HL-60/S4 treated with retinoic acid at 250 ng/mL for 4 days and 3 days (cell line): ENCODE measurements around the gene PCSK7.

ENCODE experiments used
- in situ Hi-C: fragments of 300-500 bp; cut with MboI; formaldehyde crosslinking; loops from 2 replicates; pipeline ENCODE4 v1.7.0; 2022; ENCODE audit warnings: low sequenced_read_pairs

Gene PCSK7

DNA sequence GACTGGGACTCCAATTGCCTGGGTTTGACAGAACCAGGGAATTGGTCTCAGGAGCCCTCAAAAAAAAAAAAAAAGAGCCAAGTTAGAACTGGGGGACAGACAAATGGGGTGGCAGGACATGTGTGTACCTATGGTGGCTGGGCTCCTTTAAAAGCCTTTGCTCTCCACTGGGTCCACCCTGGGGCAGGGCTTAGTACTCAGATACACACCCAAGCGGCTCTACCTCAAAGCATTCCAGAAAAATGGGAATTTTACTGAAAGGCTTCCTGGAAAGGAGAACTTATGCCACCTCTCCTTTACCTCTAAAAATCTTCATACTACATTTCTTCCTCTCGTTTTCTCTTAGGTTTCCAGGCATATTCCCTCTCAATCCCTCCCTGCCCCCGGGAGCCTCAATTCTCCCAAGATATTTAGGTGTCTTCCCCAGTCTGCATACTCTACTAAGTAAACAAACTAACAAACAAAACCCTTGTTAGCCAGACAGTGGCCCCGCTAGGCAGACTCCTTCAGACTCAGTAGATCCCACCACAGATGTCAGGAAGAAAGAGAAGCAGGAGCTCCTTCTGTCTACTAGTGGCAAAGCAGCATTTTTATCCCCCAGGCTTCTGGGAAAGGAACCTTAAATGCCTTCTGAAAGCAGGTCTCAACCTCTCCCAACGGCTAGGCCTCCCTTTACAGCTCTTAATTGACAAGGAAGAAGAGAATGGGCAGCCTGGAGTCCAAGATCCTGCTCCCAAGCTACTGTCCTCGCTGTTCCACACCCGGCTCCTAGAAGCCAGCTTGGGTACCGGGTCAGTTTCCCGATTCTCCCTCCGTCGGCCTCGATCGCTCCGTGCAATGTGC, 653 bp downstream of the PCSK7 start:
- in situ Hi-C loops: no loop called here

GRCh38 chr11:117230286-117230961, 1.4 kb downstream of the PCSK7 start:
- in situ Hi-C loops: no loop called here

DNA sequence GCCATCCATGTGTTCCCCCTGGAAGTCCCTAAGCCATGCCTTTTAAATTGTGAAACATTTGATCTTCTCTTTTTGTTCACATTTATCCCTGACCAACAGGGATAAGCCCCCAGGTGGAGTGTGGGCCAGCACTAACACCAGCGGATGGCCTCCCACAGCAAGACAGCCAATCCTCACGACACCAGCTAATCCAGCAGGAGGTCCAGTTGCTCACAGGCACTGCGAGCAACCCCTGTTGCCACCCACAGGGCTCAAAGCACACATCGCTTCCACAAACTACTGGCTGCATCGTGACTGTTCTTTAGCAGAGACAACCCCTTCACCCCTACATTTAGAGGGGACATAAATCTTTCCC, 2.0 kb downstream of the PCSK7 start:
- in situ Hi-C loops: no loop called here

DNA sequence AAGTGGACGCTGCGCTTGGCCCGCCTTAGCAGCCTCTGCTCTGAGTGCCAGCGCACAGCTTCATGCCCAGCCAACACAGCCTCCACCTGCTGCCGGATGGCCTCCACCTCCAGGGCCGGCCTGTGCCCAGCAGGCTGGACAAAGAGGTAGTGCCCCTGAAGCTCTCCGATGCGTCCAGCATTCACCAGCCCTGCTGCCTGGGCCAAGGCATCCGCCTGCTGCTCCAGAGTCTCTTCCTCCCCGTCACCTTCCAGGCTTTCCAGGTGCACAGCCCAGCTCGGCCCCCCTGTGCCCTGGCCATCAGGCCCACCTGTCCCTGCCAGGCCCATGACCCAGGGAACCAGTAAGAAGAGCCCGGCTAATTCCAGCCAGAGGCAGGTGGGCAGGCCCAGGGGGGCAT, 2.5 kb downstream of the PCSK7 start:
- in situ Hi-C loops: no loop called here

- in situ Hi-C loops: no loop called here
These were observed 3.8 kb downstream of the PCSK7 start for GRCh38 chr11:117228091-117228490.

DNA sequence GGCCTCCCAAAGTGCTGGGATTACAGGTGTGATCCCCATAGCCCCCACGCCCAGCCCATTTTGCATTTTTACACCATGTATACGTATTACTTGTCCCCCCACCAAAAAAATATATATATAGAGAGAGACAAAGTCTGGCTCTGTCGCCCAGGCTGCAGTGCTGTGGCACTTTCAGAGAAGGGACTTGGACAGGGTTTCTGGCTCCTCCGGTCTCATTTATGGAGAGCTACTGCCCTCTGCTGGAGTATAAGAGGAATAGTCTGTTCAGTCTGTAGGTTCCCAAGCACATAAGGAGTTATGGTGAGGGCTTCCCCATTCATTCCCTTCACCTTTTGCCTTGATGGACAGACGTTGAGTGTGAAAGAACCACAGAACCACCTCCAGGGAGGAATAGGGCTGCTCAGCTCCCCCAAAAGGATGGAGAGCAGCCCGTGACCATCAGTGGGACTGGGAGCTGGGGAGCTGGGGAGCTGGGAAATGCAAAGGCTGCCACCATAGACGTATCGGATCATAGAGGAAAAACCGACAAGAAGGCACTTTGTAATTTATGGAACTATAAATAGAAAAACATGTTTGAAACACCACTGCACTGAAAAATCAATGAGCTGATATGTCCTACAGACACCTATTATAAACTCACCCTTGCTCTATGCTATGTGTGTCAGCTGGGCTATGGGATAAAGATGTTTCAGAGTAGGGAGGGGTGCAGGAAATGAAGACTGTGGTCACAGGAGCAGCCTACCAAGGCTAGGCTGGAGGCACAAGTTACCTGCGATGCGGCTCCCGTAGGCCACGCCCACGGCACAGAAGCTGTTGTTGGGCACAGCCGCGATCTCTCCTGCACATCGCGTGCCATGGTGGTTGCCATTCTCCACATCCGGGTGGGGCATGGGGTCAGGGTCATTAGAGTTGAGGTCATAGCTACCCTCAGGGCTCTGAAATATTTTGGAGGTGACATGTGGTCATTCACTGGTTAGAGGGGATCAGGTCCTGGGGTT, 5.2 kb downstream of the PCSK7 start:
- in situ Hi-C loops: no loop called here

DNA sequence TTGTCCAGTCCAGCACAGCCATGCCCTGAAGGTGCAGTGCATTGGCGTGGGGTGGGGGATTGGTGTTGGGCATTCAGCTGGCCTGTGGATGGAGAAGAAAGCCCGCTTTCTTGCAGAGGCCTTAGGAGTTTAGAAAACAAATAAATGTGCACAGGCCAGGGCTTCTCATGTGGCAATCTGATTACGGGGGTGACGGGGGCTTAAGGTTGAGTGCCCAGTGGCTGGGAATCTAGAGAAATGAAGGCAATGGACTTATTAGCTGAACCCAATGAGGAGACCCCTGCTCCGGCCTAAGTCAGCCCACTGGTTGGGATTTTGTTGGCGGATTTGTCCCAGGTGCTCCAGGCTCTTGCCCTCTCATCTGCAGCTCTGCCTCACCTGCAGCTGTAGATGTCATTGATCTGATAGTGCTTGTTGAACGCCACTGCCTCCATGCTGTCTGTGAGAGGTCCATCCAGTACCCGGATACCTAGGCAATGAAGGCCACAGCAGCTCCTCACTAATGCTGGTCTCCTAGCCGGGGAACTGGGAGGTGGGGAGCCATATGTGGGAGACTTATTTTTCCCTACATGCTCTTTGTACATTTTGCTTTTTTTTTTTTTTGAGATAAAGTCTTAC, 6.2 kb downstream of the PCSK7 start:
- in situ Hi-C loops: no loop called here

DNA sequence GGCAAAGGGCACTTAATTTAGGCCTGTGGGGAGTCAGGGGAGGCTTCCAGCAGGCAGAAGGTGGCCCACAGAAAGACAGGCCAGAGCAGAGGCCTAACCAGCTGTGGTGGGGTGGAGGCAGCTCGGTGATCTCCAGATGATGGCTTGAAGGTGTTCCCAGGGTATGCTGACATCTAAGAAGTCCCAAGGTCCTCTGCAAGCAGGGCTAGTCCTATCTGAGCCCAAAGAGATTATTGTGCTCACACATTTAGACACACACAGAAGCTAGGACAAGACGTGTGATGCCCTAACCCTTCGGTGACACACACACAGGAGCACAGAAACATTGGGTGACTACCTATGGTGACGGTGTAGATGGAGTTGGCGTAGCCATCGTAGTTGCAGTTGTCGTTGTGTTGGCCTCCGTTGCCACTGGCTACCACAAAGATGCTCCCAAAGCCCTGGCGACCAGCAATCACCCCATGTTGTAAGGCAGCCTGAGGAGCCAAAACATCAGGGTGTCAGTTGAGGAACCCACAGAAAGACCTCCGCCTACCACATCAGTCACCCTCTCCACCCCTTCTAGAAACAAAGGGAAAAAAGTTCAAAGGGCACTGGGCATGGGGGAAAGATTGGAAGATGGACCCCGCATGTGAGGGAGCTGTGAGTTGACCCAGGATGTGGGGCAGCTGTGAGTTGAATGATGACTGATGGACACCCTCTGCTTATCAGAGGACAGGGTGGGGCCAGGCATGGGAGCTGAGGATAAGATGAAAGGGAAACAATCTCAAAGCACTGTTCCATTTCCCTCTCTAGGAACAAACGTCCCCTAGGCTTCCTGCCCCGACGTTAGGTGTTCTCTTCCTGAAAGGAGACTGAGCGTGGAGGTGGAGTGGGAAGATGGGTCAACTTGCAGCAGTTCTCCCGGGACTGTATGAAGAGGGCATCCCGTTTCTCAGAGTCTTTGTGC, 7.9 kb downstream of the PCSK7 start:
- in situ Hi-C loops: no loop called here

DNA sequence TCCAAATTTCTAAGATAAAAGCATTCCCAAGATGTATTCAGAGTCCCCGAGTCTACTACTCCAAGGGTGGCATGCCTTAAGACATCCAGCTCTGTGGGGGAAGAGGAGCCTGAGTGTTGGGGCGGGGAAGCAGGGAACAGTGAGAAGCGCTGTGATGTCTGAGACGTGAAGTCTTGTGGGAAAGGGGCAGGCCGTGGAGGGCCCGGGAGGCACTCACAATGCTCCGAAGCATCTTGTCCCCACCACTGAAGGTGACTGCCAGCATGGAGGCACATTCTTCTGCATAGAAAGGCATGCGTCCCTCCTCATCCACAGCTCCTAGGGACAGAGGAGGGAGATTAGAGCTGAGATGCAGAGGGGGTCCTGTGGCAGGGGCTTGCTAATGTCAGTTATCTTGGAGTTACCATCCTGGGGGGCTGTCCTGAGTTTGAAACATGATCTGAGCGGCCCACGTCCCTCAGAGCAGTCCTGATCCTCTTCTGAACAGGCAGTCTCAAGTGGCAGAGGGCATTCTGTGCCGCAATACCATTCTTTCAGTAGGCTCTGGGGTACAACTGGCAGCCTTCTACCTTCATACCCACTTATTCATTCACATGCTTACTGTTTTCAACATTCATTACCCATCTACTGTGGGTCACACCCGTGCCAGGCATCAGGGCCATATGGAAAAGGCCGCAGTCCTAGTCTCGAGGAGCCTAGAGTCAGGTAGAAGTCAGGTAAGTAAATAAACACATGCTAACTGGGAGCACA, 8.7 kb downstream of the PCSK7 start:
- in situ Hi-C loops: no loop called here

GRCh38 chr11:117221775-117222517, 9.9 kb downstream of the PCSK7 start:
- in situ Hi-C loops: no loop called here

- in situ Hi-C loops: no loop called here
These were observed 10.7 kb downstream of the PCSK7 start for GRCh38 chr11:117220999-117221774.

DNA sequence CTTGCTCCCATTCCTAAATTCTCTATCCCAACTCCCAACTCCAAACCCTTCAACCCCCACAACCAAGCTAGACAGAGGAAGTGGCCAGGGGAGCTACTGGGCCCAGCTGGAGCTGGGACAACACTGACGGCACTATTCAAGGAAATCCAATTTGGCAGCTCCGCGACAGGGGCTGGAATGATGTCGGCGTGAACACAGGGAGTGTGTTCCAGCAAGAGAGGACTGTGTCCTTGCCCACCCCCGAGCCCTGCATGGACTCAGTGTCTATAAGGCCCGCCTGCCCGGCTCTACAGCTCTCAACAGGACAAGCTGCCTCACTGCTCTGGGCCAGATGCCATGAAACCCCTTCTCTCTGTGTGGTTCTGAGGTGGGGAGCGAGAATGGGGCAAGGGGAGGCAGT, 11.3 kb downstream of the PCSK7 start:
- in situ Hi-C loops: no loop called here

- in situ Hi-C loops: no loop called here
These were observed 11.9 kb downstream of the PCSK7 start for GRCh38 chr11:117219995-117220394.

DNA sequence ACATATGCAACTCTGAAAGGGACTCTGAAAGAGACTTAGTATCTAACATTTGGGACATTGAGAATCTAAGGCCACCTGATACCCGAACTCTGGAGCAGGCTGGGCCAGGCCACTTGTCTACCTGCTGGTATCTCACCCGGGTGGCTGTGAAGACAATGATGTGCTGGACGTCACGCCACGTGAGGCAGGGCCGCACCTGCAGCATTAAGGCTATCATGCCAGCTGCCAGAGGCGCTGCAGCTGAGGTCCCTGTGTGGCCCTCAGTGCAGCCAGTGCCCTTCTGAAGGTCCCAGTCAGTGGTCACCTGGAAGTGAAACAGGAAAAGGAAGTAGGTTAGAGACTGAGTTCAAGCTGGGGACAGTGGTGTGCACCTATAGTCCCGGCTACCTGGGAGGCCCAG, 12.4 kb downstream of the PCSK7 start:
- in situ Hi-C loops: no loop called here

DNA sequence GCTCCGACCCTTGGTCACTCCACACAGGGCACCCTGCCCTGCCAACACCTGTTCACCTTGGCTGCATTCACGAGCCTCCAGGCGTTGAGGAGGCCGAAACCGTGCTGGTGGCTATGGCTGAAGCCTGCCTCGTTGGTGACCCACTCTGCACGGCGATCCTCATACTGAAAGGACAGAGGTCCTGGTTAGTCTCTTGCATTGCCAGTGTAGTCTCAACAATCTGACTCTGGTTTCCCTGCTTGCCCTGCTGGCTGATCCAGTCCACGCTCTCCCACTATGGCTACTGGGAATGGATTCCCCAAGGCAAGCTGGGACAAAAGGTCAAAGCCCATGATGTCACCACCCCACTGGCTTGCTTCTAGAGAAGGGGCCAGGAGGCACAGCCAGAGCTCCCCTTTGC, 12.9 kb downstream of the PCSK7 start:
- in situ Hi-C loops: no loop called here

GRCh38 chr11:117218133-117218915, 13.5 kb downstream of the PCSK7 start:
- in situ Hi-C loops: no loop called here
